Testis (tissue), 2 donors: ENCODE results near the gene CALR.

ENCODE experiments used
- CTCF ChIP-seq, 3 experiments: fragments of 450-650 bp in 2 of 3; fragments of 200-600 bp in 1 of 3; sonication (generic) in 1 of 3; IDR thresholded peaks; one replicate each; pipeline ENCODE4 v1.5.1; 2016 to 2019; ENCODE audit warnings: antibody characterized with exemption in 3 of 3, mild to moderate bottlenecking in 2 of 3, moderate library complexity in 1 of 3
- POLR2A ChIP-seq: fragments of 450-650 bp; IDR thresholded peaks from one replicate; pipeline ENCODE4 v1.6.1; 2017; ENCODE audit warnings: antibody characterized with exemption, mild to moderate bottlenecking, moderate library complexity

- no peak for TF ChIP-seq CTCF (IDR thresholded peaks at IDR 0.05)
- no peak for TF ChIP-seq POLR2A
These were observed 24.3 kb upstream of the CALR start for GRCh38 chr19:12913851-12914690.
